SK-N-SH (cell line): ENCODE results near the gene PPP2R5E. TPM values are rescaled to one million over a fixed set of nuclear protein-coding genes. Genes with fewer than 3 reads are reported as not detected.

Experiments
- CTCF ChIA-PET: fragments of 300-600, 350-600 bp; formaldehyde crosslinking; extraction: SDS; loops from one replicate; lab custom pipeline; 2021; lab: Yijun Ruan, JAX
- POLR2A ChIA-PET: fragments of 350-600 bp; sonication (Branson Sonifier 250); formaldehyde crosslinking; extraction: SDS; loops from one replicate; lab custom pipeline; 2020; ENCODE audit warnings: antibody characterized with exemption, inconsistent platforms; lab: Yijun Ruan, JAX
- DNase-seq: peaks from one replicate; pipeline ENCODE4 v3.0.0; 2012
- H2AFZ ChIP-seq: fragments of 200-600 bp; sonication (generic); 2 replicates; pipeline ENCODE4 v1.8.1; 2016; ENCODE audit warnings: antibody characterized with exemption, mild to moderate bottlenecking, low read depth
- H3F3A ChIP-seq: fragments of 200-600 bp; sonication (generic); replicated peaks from 2 replicates; pipeline ENCODE3; 2016; ENCODE audit warnings: antibody characterized with exemption, mild to moderate bottlenecking; ENCODE audit not compliant: insufficient read depth
- H3K27ac ChIP-seq, 2 experiments: fragments of 200-500 bp in 1 of 2; fragments of 200-600 bp in 1 of 2; sonication (Bioruptor generic) in 1 of 2; sonication (generic), shearing (Covaris generic) in 1 of 2; 2 replicates each; pipeline versions ENCODE4 v1.5.1 to v1.6.1; 2014 to 2016; ENCODE audit warnings: low read depth in 2 of 2, inconsistent platforms in 1 of 2, low read length in 1 of 2, mild to moderate bottlenecking in 1 of 2, mixed read lengths in 1 of 2
- H3K27me3 ChIP-seq: fragments of 200-600 bp; sonication (generic), shearing (Covaris generic); 2 replicates; pipeline ENCODE4 v1.6.1; 2016; ENCODE audit warnings: mixed run types; ENCODE audit not compliant: insufficient read depth
- H3K36me3 ChIP-seq, 2 experiments: fragments of 200-500 bp in 1 of 2; fragments of 200-600 bp in 1 of 2; sonication (Bioruptor generic) in 1 of 2; sonication (generic) in 1 of 2; replicated peaks in 1 of 2; 2 replicates each; pipeline versions ENCODE3 to v1.5.1; 2014 to 2016; ENCODE audit warnings: low read length in 1 of 2, mild to moderate bottlenecking in 1 of 2; ENCODE audit not compliant: insufficient read depth in 2 of 2, control insufficient read depth in 1 of 2
- H3K4me1 ChIP-seq, 2 experiments: fragments of 200-500 bp in 1 of 2; fragments of 200-600 bp in 1 of 2; sonication (Bioruptor generic) in 1 of 2; sonication (generic), shearing (Covaris generic) in 1 of 2; 2 replicates each; pipeline versions ENCODE4 v1.5.1 to v1.6.1; 2014 to 2016; ENCODE audit warnings: low read depth in 1 of 2, low read length in 1 of 2, mixed run types in 1 of 2; ENCODE audit not compliant: insufficient read depth in 2 of 2, control insufficient read depth in 1 of 2
- H3K4me2 ChIP-seq: fragments of 200-600 bp; sonication (generic), shearing (Covaris generic); 2 replicates; pipeline ENCODE4 v1.6.1; 2017; ENCODE audit warnings: mixed run types
- H3K4me3 ChIP-seq, 2 experiments: fragments of 200-500 bp in 1 of 2; fragments of 200-600 bp in 1 of 2; sonication (Bioruptor generic) in 1 of 2; sonication (generic), shearing (Covaris generic) in 1 of 2; 2 replicates each; pipeline versions ENCODE4 v1.5.1 to v1.8.1; 2014 to 2016; ENCODE audit warnings: low read depth in 2 of 2, inconsistent platforms in 1 of 2, low read length in 1 of 2, mild to moderate bottlenecking in 1 of 2, mixed read lengths in 1 of 2, moderate library complexity in 1 of 2
- H3K79me2 ChIP-seq: fragments of 200-600 bp; sonication (generic); 2 replicates; pipeline ENCODE4 v1.8.1; 2017; ENCODE audit warnings: mild to moderate bottlenecking; ENCODE audit not compliant: insufficient read depth
- H3K9ac ChIP-seq: fragments of 200-600 bp; sonication (generic); 2 replicates; pipeline ENCODE4 v1.6.1; 2017; ENCODE audit warnings: mixed run types
- H3K9me2 ChIP-seq: fragments of 200-600 bp; sonication (generic); 2 replicates; pipeline ENCODE4 v1.6.1; 2017; ENCODE audit warnings: mixed run types
- H3K9me3 ChIP-seq: fragments of 200-600 bp; sonication (generic); 2 replicates; pipeline ENCODE4 v1.6.1; 2017; ENCODE audit warnings: mixed run types, mild to moderate bottlenecking, moderate library complexity
- H4K20me1 ChIP-seq: fragments of 200-600 bp; sonication (generic); 2 replicates; pipeline ENCODE4 v1.6.1; 2017; ENCODE audit warnings: mild to moderate bottlenecking, mixed run types; ENCODE audit not compliant: insufficient read depth
- CHD2 ChIP-seq: fragments of 150-350 bp; IDR thresholded peaks from 2 replicates; pipeline ENCODE4 v1.6.1; 2018; ENCODE audit warnings: low read length; ENCODE audit not compliant: partially characterized antibody
- EP300 ChIP-seq, 2 experiments: IDR thresholded peaks; 2 replicates each; pipeline versions ENCODE4 v1.4.0 to v1.6.1; 2012; ENCODE audit warnings: borderline replicate concordance in 1 of 2, low read depth in 1 of 2, low read length in 1 of 2
- FOSL2 ChIP-seq: IDR thresholded peaks from 2 replicates; pipeline ENCODE4 v1.4.0; 2012; ENCODE audit warnings: low read depth, mild to moderate bottlenecking, moderate library complexity, borderline replicate concordance
- GATA2 ChIP-seq: sonication (generic); formaldehyde crosslinking; IDR thresholded peaks from 2 replicates; pipeline ENCODE4 v1.5.0; 2020; ENCODE audit warnings: mild to moderate bottlenecking, missing genetic modification reagents
- JUND ChIP-seq: IDR thresholded peaks from 2 replicates; pipeline ENCODE4 v1.4.0; 2012
- MAX ChIP-seq: IDR thresholded peaks from 2 replicates; pipeline ENCODE4 v1.4.0; 2012; ENCODE audit warnings: low read depth
- MEF2A ChIP-seq: IDR thresholded peaks from 2 replicates; pipeline ENCODE4 v1.4.0; 2012; ENCODE audit warnings: low read depth, borderline replicate concordance
- NFIC ChIP-seq: IDR thresholded peaks from 2 replicates; pipeline ENCODE4 v1.4.0; 2012; ENCODE audit warnings: borderline replicate concordance
- NRF1 ChIP-seq: IDR thresholded peaks from 2 replicates; pipeline ENCODE4 v1.6.1; 2012; ENCODE audit warnings: low read depth, mild to moderate bottlenecking, low read length
- RFX5 ChIP-seq: IDR thresholded peaks from 2 replicates; pipeline ENCODE4 v1.6.1; 2012; ENCODE audit warnings: mild to moderate bottlenecking, improper control_type of control experiment, low read length
- RXRA ChIP-seq: IDR thresholded peaks from 2 replicates; pipeline ENCODE4 v1.4.0; 2012; ENCODE audit warnings: low read depth, mild to moderate bottlenecking, borderline replicate concordance
- SMC3 ChIP-seq: IDR thresholded peaks from 2 replicates; pipeline ENCODE4 v1.6.1; 2012; ENCODE audit warnings: low read depth, low read length, improper control_type of control experiment
- TCF12 ChIP-seq: IDR thresholded peaks from 2 replicates; pipeline ENCODE4 v1.4.0; 2012
- USF1 ChIP-seq: IDR thresholded peaks from 2 replicates; pipeline ENCODE4 v1.4.0; 2012; ENCODE audit warnings: low read depth, borderline replicate concordance
- WGBS: methylation state at CpG from one replicate; pipeline ENCODE4 v1.1.6; 2017; ENCODE audit warnings: low lambda C conversion rate; 5-methylcytosine and 5-hydroxymethylcytosine counted together
- polyA plus RNA-seq, 3 experiments: library from polyadenylated mRNA; depleted of rRNA; stranded (reverse); fragments of >200 nt; gene quantifications; 2 replicates each; pipeline ENCODE4 v1.2.3, GENCODE V29; 2012
- TF ChIP-seq, protein P1 (sequence below): IDR thresholded peaks from 2 replicates; pipeline ENCODE4; 2012
- TF ChIP-seq, protein P2 (sequence below): fragments of 150-350 bp; IDR thresholded peaks from 2 replicates; pipeline ENCODE4 v1.6.1; 2016; ENCODE audit warnings: mild to moderate bottlenecking, low read depth, low read length

The PPP2R5E gene
- polyA plus RNA-seq, 1 of the 3 experiments (the other 2 are of a cell fraction), result 4.4 TPM

GRCh38 chr14:63448841-63449240 is 94.3 kb downstream of the PPP2R5E start:
- Histone ChIP-seq H3K36me3 (peaks cover 6 to 13% of the 10 kb centered on the region in 2 experiments), H3K4me2 (no peak overlapping the region), H3F3A (peaks cover 5% of the 10 kb centered on the region), H3K27me3 (no peaks in the 10 kb centered on the region), H3K4me3 (no peak overlapping the region), H3K9me3 (no peaks in the 10 kb centered on the region), H2AFZ (no peak overlapping the region), H3K79me2 (peaks cover 93% of the 10 kb centered on the region), H3K9me2 (no peaks in the 10 kb centered on the region), H3K9ac (no peak overlapping the region), H4K20me1 (peaks cover 41% of the 10 kb centered on the region), H3K27ac (no peak overlapping the region), H3K4me1 (peaks cover 0 to 9% of the 10 kb centered on the region in 2 experiments; a peak in 2 of 4 replicates)
- CTCF ChIA-PET, result interaction anchor here (1.6 kb wide), 1 partner anchor 60 kb away, joined by 5 read pairs; no protein-coding TSS in a partner anchor
- WGBS, result 98% methylated on average over 3 of the region's 3 CpGs
- POLR2A ChIA-PET, result no interaction called here
- DNase-seq, result no peak
- no peak for TF ChIP-seq NFIC
- no peak for TF ChIP-seq EP300 (IDR thresholded peaks at IDR 0.05; ENCODE audit: borderline replicate concordance in 1 of 2, low read depth in 1 of 2, low read length in 1 of 2)
- no peak for TF ChIP-seq FOSL2
- no peak for TF ChIP-seq GATA2 (CRISPR knock-in tag)
- TF ChIP-seq JUND, result no peak
- TF ChIP-seq, protein P1, sequence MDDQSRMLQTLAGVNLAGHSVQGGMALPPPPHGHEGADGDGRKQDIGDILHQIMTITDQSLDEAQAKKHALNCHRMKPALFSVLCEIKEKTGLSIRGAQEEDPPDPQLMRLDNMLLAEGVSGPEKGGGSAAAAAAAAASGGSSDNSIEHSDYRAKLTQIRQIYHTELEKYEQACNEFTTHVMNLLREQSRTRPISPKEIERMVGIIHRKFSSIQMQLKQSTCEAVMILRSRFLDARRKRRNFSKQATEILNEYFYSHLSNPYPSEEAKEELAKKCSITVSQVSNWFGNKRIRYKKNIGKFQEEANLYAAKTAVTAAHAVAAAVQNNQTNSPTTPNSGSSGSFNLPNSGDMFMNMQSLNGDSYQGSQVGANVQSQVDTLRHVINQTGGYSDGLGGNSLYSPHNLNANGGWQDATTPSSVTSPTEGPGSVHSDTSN, result no peak
- no peak for TF ChIP-seq TCF12

GRCh38 chr14:63444588-63444987 is 98.6 kb downstream of the PPP2R5E start:
- ChIA-PET CTCF (interaction anchor here (1.0 kb wide), 1 partner anchor 56 kb away, joined by 3 read pairs; no protein-coding TSS in a partner anchor), POLR2A (no interaction called here)
- H3K36me3 ChIP-seq, result no peaks in the 10 kb centered on the region
- peaks cover 96% of the 10 kb centered on the region for H3K79me2 ChIP-seq
- no peaks in the 10 kb centered on the region for H3K9me3 ChIP-seq
- no peaks in the 10 kb centered on the region for H3K27me3 ChIP-seq
- TF ChIP-seq FOSL2 (no peak), EP300 (IDR thresholded peaks at IDR 0.05; ENCODE audit: borderline replicate concordance in 1 of 2, low read depth in 1 of 2, low read length in 1 of 2) (no peak), MEF2A (no peak), CHD2 (no peak), RFX5 (no peak), USF1 (no peak), RXRA (no peak), NRF1 (no peak), SMC3 (no peak), MAX (no peak), TCF12 (no peak)
- TF ChIP-seq, protein P2, sequence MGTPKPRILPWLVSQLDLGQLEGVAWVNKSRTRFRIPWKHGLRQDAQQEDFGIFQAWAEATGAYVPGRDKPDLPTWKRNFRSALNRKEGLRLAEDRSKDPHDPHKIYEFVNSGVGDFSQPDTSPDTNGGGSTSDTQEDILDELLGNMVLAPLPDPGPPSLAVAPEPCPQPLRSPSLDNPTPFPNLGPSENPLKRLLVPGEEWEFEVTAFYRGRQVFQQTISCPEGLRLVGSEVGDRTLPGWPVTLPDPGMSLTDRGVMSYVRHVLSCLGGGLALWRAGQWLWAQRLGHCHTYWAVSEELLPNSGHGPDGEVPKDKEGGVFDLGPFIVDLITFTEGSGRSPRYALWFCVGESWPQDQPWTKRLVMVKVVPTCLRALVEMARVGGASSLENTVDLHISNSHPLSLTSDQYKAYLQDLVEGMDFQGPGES, result no peak
- H3K9me2 ChIP-seq, result no peaks in the 10 kb centered on the region
- no peak overlapping the region for H3K9ac ChIP-seq
- peaks cover 0 to 7% of the 10 kb centered on the region in 2 experiments; a peak in 2 of 4 replicates for H3K4me1 ChIP-seq
- peaks cover 32% of the 10 kb centered on the region for H4K20me1 ChIP-seq
- H3K27ac ChIP-seq, result no peak overlapping the region
- H3K4me2 ChIP-seq, result no peak overlapping the region
- no peak for DNase-seq
- WGBS, result 80% methylated on average over 1 of the region's 1 CpG
- no peaks in the 10 kb centered on the region for H3F3A ChIP-seq
- H3K4me3 ChIP-seq, result no peak overlapping the region
- H2AFZ ChIP-seq, result no peak overlapping the region
